HEK293 (cell line): Measurements from ENCODE around the gene AJM1.

Experiments
- HOXA7 ChIP-seq: sonication (generic); formaldehyde crosslinking; IDR thresholded peaks from 2 replicates; pipeline ENCODE4 v1.8.1; 2022; ENCODE audit warnings: missing genetic modification reagents, borderline replicate concordance
- ZNF274 ChIP-seq, 2 experiments: fragments of 200-500 bp in 1 of 2; fragments of 450-650 bp in 1 of 2; sonication (Bioruptor generic) in 1 of 2; formaldehyde crosslinking in 1 of 2; IDR thresholded peaks; 2 replicates each; pipeline versions ENCODE4 v1.5.1 to v1.6.1; 2014 to 2016; ENCODE audit warnings: borderline replicate concordance in 1 of 2, inconsistent platforms in 1 of 2, low read length in 1 of 2, missing biosample characterization in 1 of 2, missing genetic modification characterization in 1 of 2
- ZNF513 ChIP-seq: fragments of 450-650 bp; IDR thresholded peaks from 2 replicates; pipeline ENCODE4 v1.5.1; 2018; ENCODE audit warnings: missing biosample characterization, missing genetic modification characterization
- TF ChIP-seq, protein P1 (sequence below): fragments of 450-650 bp; formaldehyde crosslinking; IDR thresholded peaks from 2 replicates; pipeline ENCODE4 v1.5.1; 2016; ENCODE audit warnings: missing biosample characterization, missing genetic modification characterization

- TF ChIP-seq, protein P1, sequence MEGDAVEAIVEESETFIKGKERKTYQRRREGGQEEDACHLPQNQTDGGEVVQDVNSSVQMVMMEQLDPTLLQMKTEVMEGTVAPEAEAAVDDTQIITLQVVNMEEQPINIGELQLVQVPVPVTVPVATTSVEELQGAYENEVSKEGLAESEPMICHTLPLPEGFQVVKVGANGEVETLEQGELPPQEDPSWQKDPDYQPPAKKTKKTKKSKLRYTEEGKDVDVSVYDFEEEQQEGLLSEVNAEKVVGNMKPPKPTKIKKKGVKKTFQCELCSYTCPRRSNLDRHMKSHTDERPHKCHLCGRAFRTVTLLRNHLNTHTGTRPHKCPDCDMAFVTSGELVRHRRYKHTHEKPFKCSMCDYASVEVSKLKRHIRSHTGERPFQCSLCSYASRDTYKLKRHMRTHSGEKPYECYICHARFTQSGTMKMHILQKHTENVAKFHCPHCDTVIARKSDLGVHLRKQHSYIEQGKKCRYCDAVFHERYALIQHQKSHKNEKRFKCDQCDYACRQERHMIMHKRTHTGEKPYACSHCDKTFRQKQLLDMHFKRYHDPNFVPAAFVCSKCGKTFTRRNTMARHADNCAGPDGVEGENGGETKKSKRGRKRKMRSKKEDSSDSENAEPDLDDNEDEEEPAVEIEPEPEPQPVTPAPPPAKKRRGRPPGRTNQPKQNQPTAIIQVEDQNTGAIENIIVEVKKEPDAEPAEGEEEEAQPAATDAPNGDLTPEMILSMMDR (tag by site-specific recombination), result no peak
- TF ChIP-seq ZNF274 (IDR thresholded peaks at IDR 0.05; ENCODE audit: low read length) (no peak), ZNF274 (tag by site-specific recombination; IDR thresholded peaks at IDR 0.05; ENCODE audit: borderline replicate concordance) (no peak), HOXA7 (no peak), ZNF513 (no peak)
Measured at GRCh38 chr9:136861874-136862457, 19.7 kb downstream of the AJM1 start.
